Mesenchymal stem cell (in vitro differentiated cells and primary cell): ENCODE measurements around the gene ARMH1.

Experiments used
- DNase-seq: peaks from one replicate; pipeline ENCODE4 v3.0.0-alpha.2; 2013
- H2AFZ ChIP-seq: one replicate; pipeline ENCODE4 v1.6.1; 2013; ENCODE audit warnings: low read depth, mild to moderate bottlenecking, control low read depth, inconsistent platforms, low read length, moderate library complexity
- H2AK5ac ChIP-seq: 2 replicates; pipeline ENCODE4 v1.6.1; 2013; ENCODE audit warnings: low read length, moderate library complexity, mild to moderate bottlenecking, inconsistent platforms; ENCODE audit not compliant: severe bottlenecking
- H2BK120ac ChIP-seq: one replicate; pipeline ENCODE4 v1.6.1; 2013; ENCODE audit warnings: low read depth, mild to moderate bottlenecking, inconsistent platforms, low read length, moderate library complexity
- H2BK12ac ChIP-seq, 2 experiments: one replicate each; pipeline ENCODE4 v1.6.1; 2013; ENCODE audit warnings: inconsistent platforms in 2 of 2, low read length in 2 of 2, mild to moderate bottlenecking in 2 of 2, moderate library complexity in 2 of 2, control low read depth in 1 of 2
- H2BK15ac ChIP-seq: one replicate; pipeline ENCODE4 v1.6.1; 2013; ENCODE audit warnings: mild to moderate bottlenecking, low read depth, inconsistent platforms; ENCODE audit not compliant: poor library complexity, severe bottlenecking
- H2BK5ac ChIP-seq: 2 replicates; pipeline ENCODE4 v1.6.1; 2013; ENCODE audit warnings: low read depth, mild to moderate bottlenecking, low read length, control low read depth, inconsistent platforms; ENCODE audit not compliant: poor library complexity, severe bottlenecking
- H3K14ac ChIP-seq, 2 experiments: one replicate each; pipeline ENCODE4 v1.6.1; 2013; ENCODE audit warnings: inconsistent platforms in 2 of 2, low read length in 2 of 2, control low read depth in 1 of 2, mild to moderate bottlenecking in 1 of 2, moderate library complexity in 1 of 2
- H3K18ac ChIP-seq, 2 experiments: one replicate each; pipeline ENCODE4 v1.6.1; 2013; ENCODE audit warnings: inconsistent platforms in 2 of 2, low read length in 2 of 2, control low read depth in 1 of 2, low read depth in 1 of 2, mild to moderate bottlenecking in 1 of 2
- H3K23ac ChIP-seq, 2 experiments: one replicate each; pipeline ENCODE4 v1.6.1; 2013; ENCODE audit warnings: inconsistent platforms in 2 of 2, low read length in 2 of 2, mild to moderate bottlenecking in 2 of 2, moderate library complexity in 2 of 2, control low read depth in 1 of 2
- H3K27ac ChIP-seq: 2 replicates; pipeline ENCODE4 v1.5.1; 2013; ENCODE audit warnings: mild to moderate bottlenecking, moderate library complexity, low read length, control low read depth, inconsistent platforms; ENCODE audit not compliant: poor library complexity, severe bottlenecking
- H3K27me3 ChIP-seq, 2 experiments: 2 replicates each; pipeline versions ENCODE4 v1.6.1 to v1.7.0; 2013; ENCODE audit warnings: low read length in 2 of 2, mild to moderate bottlenecking in 2 of 2, moderate library complexity in 2 of 2, control low read depth in 1 of 2, inconsistent platforms in 1 of 2; ENCODE audit not compliant: control insufficient read depth in 1 of 2, insufficient read depth in 1 of 2
- H3K36me3 ChIP-seq, 2 experiments: 2 replicates each; pipeline versions ENCODE4 v1.6.1 to v1.7.0; 2013; ENCODE audit warnings: low read length in 2 of 2, control low read depth in 1 of 2, inconsistent platforms in 1 of 2, low read depth in 1 of 2, mild to moderate bottlenecking in 1 of 2; ENCODE audit not compliant: insufficient read depth in 2 of 2, control insufficient read depth in 1 of 2
- H3K4ac ChIP-seq, 2 experiments: one replicate each; pipeline ENCODE4 v1.6.1; 2013; ENCODE audit warnings: inconsistent platforms in 2 of 2, low read length in 2 of 2, mild to moderate bottlenecking in 2 of 2, moderate library complexity in 2 of 2, control low read depth in 1 of 2, low read depth in 1 of 2
- H3K4me1 ChIP-seq: 2 replicates; pipeline ENCODE4 v1.6.1; 2013; ENCODE audit warnings: low read depth, low read length, control low read depth; ENCODE audit not compliant: control insufficient read depth, insufficient read depth
- H3K4me2 ChIP-seq: 2 replicates; pipeline ENCODE4 v1.6.1; 2013; ENCODE audit warnings: low read length, mild to moderate bottlenecking, inconsistent platforms; ENCODE audit not compliant: poor library complexity, severe bottlenecking
- H3K4me3 ChIP-seq, 2 experiments: 2 replicates each; pipeline versions ENCODE4 v1.5.1 to v1.7.0; 2013; ENCODE audit warnings: low read length in 2 of 2, mild to moderate bottlenecking in 2 of 2, control low read depth in 1 of 2, low read depth in 1 of 2; ENCODE audit not compliant: insufficient read depth in 1 of 2
- H3K79me1 ChIP-seq: replicated peaks from 2 replicates; pipeline ENCODE4 v1.6.1; 2013; ENCODE audit warnings: mild to moderate bottlenecking, control low read depth, low read length, inconsistent platforms; ENCODE audit not compliant: poor library complexity, severe bottlenecking
- H3K9ac ChIP-seq: 2 replicates; pipeline ENCODE4 v1.7.0; 2013; ENCODE audit warnings: mild to moderate bottlenecking, low read length, moderate library complexity
- H3K9me3 ChIP-seq: 2 replicates; pipeline ENCODE4 v1.7.0; 2013; ENCODE audit warnings: mild to moderate bottlenecking, low read length; ENCODE audit not compliant: control insufficient read depth
- H4K8ac ChIP-seq: one replicate; pipeline ENCODE4 v1.6.1; 2013; ENCODE audit warnings: inconsistent platforms, mild to moderate bottlenecking, low read length, moderate library complexity
- H4K91ac ChIP-seq: one replicate; pipeline ENCODE4 v1.6.1; 2013; ENCODE audit warnings: mild to moderate bottlenecking, low read length, inconsistent platforms
- WGBS: methylation state at CpG from one replicate; pipeline ENCODE4 v1.1.7; 2013; ENCODE audit warnings: mixed read lengths; 5-methylcytosine and 5-hydroxymethylcytosine counted together

ARMH1 gene

DNA sequence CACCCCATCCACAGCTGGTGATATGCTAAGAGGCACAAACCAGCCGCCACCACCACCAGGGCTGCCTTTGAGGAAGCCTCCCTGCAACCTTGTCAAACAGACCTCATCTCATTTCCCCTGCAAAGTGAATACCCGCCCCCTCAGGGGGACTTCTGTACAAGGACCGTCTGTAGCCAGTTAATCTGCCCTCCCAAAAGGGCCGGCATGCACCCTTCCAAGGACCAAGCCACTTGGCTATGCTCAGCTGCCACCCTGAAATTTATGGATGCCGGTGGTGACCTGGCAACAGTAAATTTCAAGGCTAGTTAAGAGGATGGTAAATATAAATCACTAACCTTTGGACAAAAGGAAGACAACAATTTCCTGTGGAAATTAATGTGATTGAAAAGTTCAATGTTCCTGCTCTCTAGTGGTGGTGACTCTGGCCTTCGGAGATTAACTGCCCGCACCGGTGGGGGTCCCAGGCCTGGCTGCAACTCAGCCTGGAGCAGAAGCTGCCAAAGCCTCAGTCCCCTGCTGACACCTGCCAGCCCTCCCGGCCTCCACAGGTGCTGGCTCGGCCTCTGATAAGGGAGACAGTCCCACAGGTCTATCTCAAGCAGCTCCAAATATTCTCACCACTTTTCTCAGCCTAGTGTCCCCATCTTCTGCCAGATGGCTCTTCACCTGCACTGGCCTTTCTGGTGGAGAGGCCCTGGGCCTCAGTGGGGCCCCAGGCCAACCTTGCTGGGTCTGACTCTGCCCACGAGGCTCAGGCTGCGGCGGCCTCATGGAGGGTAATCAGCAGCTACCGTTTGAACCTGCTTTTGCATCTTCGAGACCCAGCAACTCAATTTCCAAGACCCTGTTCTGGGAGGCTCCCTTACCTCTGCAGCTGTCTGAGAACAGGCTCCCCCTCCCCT is 12.5 kb upstream of the ARMH1 start:
- peaks cover 5% of the 10 kb centered on the region for H3K4me1 ChIP-seq
- H2BK120ac ChIP-seq, result no peak overlapping the region
- H3K4me2 ChIP-seq, result no peak overlapping the region
- no peak overlapping the region for H3K4me3 ChIP-seq
- H2BK15ac ChIP-seq, result no peak overlapping the region
- no peak overlapping the region for H3K23ac ChIP-seq
- no peak overlapping the region for H3K4ac ChIP-seq
- no peak overlapping the region for H3K14ac ChIP-seq
- H3K18ac ChIP-seq, result no peak overlapping the region
- H4K91ac ChIP-seq, result no peak overlapping the region
- H2BK5ac ChIP-seq, result no peak overlapping the region
- H3K9me3 ChIP-seq, result no peaks in the 10 kb centered on the region
- DNase-seq, result no peak
- H3K27me3 ChIP-seq, result no peaks in the 10 kb centered on the region
- H3K27ac ChIP-seq, result no peak overlapping the region
- no peak overlapping the region for H3K9ac ChIP-seq
- H3K79me1 ChIP-seq, result peaks cover 15% of the 10 kb centered on the region
- H3K36me3 ChIP-seq, result peaks cover 13 to 15% of the 10 kb centered on the region in 2 experiments
- no peak overlapping the region for H4K8ac ChIP-seq
- WGBS, result 65% methylated on average over 15 of the region's 15 CpGs
- H2AK5ac ChIP-seq, result no peak overlapping the region
- no peak overlapping the region for H2AFZ ChIP-seq
- no peak overlapping the region for H2BK12ac ChIP-seq

DNA sequence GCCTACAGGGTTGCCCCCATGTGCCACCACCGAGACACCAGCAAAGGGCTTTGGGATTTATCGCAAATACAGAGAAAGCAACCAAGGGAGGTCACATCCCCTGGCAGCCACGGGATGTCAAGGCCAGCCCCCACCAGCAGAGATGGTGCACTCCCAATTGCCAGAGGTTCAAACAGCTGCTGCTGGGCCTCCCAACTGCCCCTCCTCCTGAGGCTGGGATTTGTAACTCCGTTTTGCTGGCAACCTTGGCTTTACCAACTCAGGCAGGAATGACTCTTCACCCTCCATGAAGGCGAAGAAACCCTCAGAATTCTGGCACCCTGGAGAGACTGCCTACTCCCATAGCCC is 11.9 kb upstream of the ARMH1 start:
- no peak overlapping the region for H4K8ac ChIP-seq
- H3K4me2 ChIP-seq, result no peak overlapping the region
- no peak overlapping the region for H2BK15ac ChIP-seq
- no peak overlapping the region for H3K23ac ChIP-seq
- H2BK12ac ChIP-seq, result no peak overlapping the region
- no peak overlapping the region for H3K27ac ChIP-seq
- no peak overlapping the region for H3K9ac ChIP-seq
- H3K36me3 ChIP-seq, result peaks cover 9 to 15% of the 10 kb centered on the region in 2 experiments
- H3K4me1 ChIP-seq, result peaks cover 5% of the 10 kb centered on the region
- H2BK120ac ChIP-seq, result no peak overlapping the region
- no peak overlapping the region for H3K18ac ChIP-seq
- H4K91ac ChIP-seq, result no peak overlapping the region
- no peak overlapping the region for H2AFZ ChIP-seq
- H3K9me3 ChIP-seq, result no peaks in the 10 kb centered on the region
- no peak overlapping the region for H3K4ac ChIP-seq
- no peak overlapping the region for H3K14ac ChIP-seq
- H2BK5ac ChIP-seq, result no peak overlapping the region
- H2AK5ac ChIP-seq, result no peak overlapping the region
- peaks cover 15% of the 10 kb centered on the region for H3K79me1 ChIP-seq
- 90% methylated on average over 4 of the region's 5 CpGs for WGBS
- no peak for DNase-seq
- H3K27me3 ChIP-seq, result no peaks in the 10 kb centered on the region
- no peak overlapping the region for H3K4me3 ChIP-seq

GRCh38 chr1:44663417-44663816 is 11.1 kb upstream of the ARMH1 start:
- Histone ChIP-seq H3K79me1 (peaks cover 15% of the 10 kb centered on the region), H2AFZ (no peak overlapping the region), H4K8ac (no peak overlapping the region), H3K18ac (no peak overlapping the region), H2BK120ac (no peak overlapping the region), H2BK5ac (no peak overlapping the region), H3K4me2 (no peak overlapping the region), H3K14ac (no peak overlapping the region), H3K9me3 (no peaks in the 10 kb centered on the region), H3K4me1 (peaks cover 5% of the 10 kb centered on the region), H2BK12ac (no peak overlapping the region), H3K27ac (no peak overlapping the region), H4K91ac (no peak overlapping the region), H3K4ac (no peak overlapping the region), H2BK15ac (no peak overlapping the region), H3K27me3 (no peaks in the 10 kb centered on the region), H3K23ac (no peak overlapping the region), H3K9ac (no peak overlapping the region), H3K4me3 (no peak overlapping the region), H2AK5ac (no peak overlapping the region), H3K36me3 (peaks cover 9 to 15% of the 10 kb centered on the region in 2 experiments)
- WGBS, result 89% methylated on average over 5 of the region's 5 CpGs
- DNase-seq, result no peak

GRCh38 chr1:44664730-44665370 is 9.7 kb upstream of the ARMH1 start:
- no peak overlapping the region for H3K23ac ChIP-seq
- DNase-seq, result no peak
- no peak overlapping the region for H2BK5ac ChIP-seq
- H3K27me3 ChIP-seq, result no peaks in the 10 kb centered on the region
- peaks cover 5% of the 10 kb centered on the region for H3K4me1 ChIP-seq
- no peak overlapping the region for H3K4me2 ChIP-seq
- no peak overlapping the region for H3K18ac ChIP-seq
- H3K79me1 ChIP-seq, result peaks cover 15% of the 10 kb centered on the region
- no peaks in the 10 kb centered on the region for H3K9me3 ChIP-seq
- H2BK120ac ChIP-seq, result no peak overlapping the region
- H3K27ac ChIP-seq, result no peak overlapping the region
- H3K4ac ChIP-seq, result no peak overlapping the region
- H2BK12ac ChIP-seq, result no peak overlapping the region
- H3K4me3 ChIP-seq, result no peak overlapping the region
- no peak overlapping the region for H4K8ac ChIP-seq
- no peak overlapping the region for H2AFZ ChIP-seq
- no peak overlapping the region for H2BK15ac ChIP-seq
- no peak overlapping the region for H3K9ac ChIP-seq
- H2AK5ac ChIP-seq, result no peak overlapping the region
- H3K14ac ChIP-seq, result no peak overlapping the region
- H3K36me3 ChIP-seq, result peaks cover 5 to 7% of the 10 kb centered on the region in 2 experiments
- WGBS, result 91% methylated on average over 12 of the region's 12 CpGs
- no peak overlapping the region for H4K91ac ChIP-seq
